Measurements from ENCODE around the gene ANTXR2. TPM values are rescaled to one million over a fixed set of nuclear protein-coding genes. Genes with fewer than 3 reads are reported as not detected.

ANTXR2 gene
- total and polyA plus RNA-seq, 2 donors (not counting 3 experiments of a cell fraction or from before 2014, with no cell fraction given) = 6.6 to 64.6 TPM

DNA sequence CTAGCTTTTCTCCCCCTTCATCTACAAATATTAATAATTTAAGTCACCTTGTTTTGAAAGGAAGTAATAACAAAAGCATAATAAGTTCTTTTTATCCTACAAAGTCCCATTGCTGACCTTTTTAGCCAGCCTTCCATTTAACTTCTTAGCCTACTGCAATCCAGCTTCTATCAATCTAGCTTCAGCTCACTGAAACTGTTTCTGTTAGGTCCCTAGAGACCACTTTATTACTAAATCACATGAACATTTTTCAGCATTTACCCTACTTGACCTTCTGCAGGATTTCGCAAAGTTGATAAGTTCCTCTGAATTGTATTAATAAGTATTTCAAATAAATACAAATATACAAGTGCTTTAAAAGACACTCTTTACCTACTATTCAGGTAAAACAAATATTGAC is 186.5 kb downstream of the ANTXR2 start:
- Histone ChIP-seq H4K20me1 (replicated peaks; ENCODE audit: control insufficient read depth, extremely low read depth, insufficient read depth, low read length) (no peaks in the 10 kb centered on the region), H3K9ac (replicated peaks; ENCODE audit: extremely low read depth, insufficient read depth, low read length) (no peak overlapping the region), H3K4me2 (ENCODE audit: insufficient read depth, low read length) (no peak overlapping the region), H3K9me1 (replicated peaks; ENCODE audit: control insufficient read depth, extremely low read depth, insufficient read depth, low read length) (no peaks in the 10 kb centered on the region), H3K9me3 (replicated peaks; ENCODE audit: control insufficient read depth, insufficient read depth, low read length) (no peaks in the 10 kb centered on the region), H3K27me3 (ENCODE audit: control insufficient read depth in 2 of 2, insufficient read depth in 2 of 2, low read length in 2 of 2) (no peaks in the 10 kb centered on the region), H3K79me2 (ENCODE audit: control insufficient read depth, insufficient read depth, low read length) (no peaks in the 10 kb centered on the region), H3K36me3 (ENCODE audit: control insufficient read depth in 2 of 2, extremely low read depth in 1 of 2, insufficient read depth in 2 of 2, low read length in 2 of 2) (no peaks in the 10 kb centered on the region), H3K4me3 (replicated peaks in 1 of 3; ENCODE audit: insufficient read depth in 1 of 3, low read depth in 1 of 3, low read length in 3 of 3) (no peak overlapping the region), H2AFZ (ENCODE audit: low read depth, low read length) (no peak overlapping the region), H3K27ac (ENCODE audit: insufficient read depth, low read depth, low read length) (no peak overlapping the region), H3K4me1 (ENCODE audit: control insufficient read depth, extremely low read depth, insufficient read depth, low read length) (no peaks in the 10 kb centered on the region)
- CTCF ChIA-PET = interaction anchor here (0.5 kb wide), 1 partner anchor 1122 kb away, joined by 3 read pairs; no protein-coding TSS in a partner anchor
- no peak for TF ChIP-seq CTCF (IDR thresholded peaks at IDR 0.05; ENCODE audit: extremely low read depth in 1 of 2, insufficient read depth in 1 of 2, low read depth in 1 of 2, low read length in 2 of 2)
- no peak for TF ChIP-seq JUN (IDR thresholded peaks at IDR 0.05; ENCODE audit: borderline replicate concordance, insufficient read depth, insufficient read length, low read depth)
- TF ChIP-seq POLR2AphosphoS5 (IDR thresholded peaks at IDR 0.05; ENCODE audit: insufficient read depth, low read depth, low read length) = no peak
- TF ChIP-seq, protein P1, sequence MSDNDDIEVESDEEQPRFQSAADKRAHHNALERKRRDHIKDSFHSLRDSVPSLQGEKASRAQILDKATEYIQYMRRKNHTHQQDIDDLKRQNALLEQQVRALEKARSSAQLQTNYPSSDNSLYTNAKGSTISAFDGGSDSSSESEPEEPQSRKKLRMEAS (IDR thresholded peaks at IDR 0.05; ENCODE audit: insufficient read depth, insufficient read length) = no peak
- TF ChIP-seq GATA2 (IDR thresholded peaks at IDR 0.05; ENCODE audit: insufficient read depth, insufficient read length, low read depth, low read length) = no peak
- no peak for TF ChIP-seq EZH2 (IDR thresholded peaks at IDR 0.05; ENCODE audit: borderline replicate concordance, low read depth, low read length, severe bottlenecking)
- dilution Hi-C loops (cut with MboI; ENCODE audit: extremely low pct_ligation_motif_present, low sequenced_read_pairs) = no loop called here
- POLR2A ChIA-PET = no interaction called here
- FAIRE-seq = no peak
- BruUV-seq (replicated peaks) = no TSS peak
- intact Hi-C loops (cut with micrococcal nuclease) = no loop called here
- DNase-seq (ENCODE audit: low read depth, low spot score) = no peak

Data from endothelial cell of umbilical vein (primary cell).